Measurements from ENCODE around the gene IL1RL2.

Gene IL1RL2

DNA sequence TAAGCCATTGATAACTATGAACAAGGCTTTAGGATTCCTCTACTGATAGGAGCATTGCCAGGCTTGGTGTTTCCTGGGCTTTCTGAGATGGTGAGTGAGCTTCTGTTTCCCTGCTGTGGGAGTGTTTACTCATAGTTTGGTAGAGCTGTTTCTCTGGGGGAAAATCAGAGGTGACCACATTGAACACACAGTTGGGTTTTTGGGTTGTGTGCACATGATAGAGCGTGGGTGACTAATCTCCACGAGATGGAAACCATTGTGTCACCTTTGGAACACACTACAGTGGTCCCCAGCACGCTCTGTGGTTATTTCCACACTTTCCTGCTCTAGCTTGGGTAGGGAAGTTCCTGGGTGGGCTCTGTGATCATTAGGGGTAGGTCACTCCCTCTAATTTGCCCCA is 38.9 kb upstream of the IL1RL2 start:
- DNase-seq (ENCODE audit: low read depth): no peak
- no peak overlapping the region for H3K4me3 ChIP-seq (ENCODE audit: low read depth, low read length)
- TF ChIP-seq, protein P1, sequence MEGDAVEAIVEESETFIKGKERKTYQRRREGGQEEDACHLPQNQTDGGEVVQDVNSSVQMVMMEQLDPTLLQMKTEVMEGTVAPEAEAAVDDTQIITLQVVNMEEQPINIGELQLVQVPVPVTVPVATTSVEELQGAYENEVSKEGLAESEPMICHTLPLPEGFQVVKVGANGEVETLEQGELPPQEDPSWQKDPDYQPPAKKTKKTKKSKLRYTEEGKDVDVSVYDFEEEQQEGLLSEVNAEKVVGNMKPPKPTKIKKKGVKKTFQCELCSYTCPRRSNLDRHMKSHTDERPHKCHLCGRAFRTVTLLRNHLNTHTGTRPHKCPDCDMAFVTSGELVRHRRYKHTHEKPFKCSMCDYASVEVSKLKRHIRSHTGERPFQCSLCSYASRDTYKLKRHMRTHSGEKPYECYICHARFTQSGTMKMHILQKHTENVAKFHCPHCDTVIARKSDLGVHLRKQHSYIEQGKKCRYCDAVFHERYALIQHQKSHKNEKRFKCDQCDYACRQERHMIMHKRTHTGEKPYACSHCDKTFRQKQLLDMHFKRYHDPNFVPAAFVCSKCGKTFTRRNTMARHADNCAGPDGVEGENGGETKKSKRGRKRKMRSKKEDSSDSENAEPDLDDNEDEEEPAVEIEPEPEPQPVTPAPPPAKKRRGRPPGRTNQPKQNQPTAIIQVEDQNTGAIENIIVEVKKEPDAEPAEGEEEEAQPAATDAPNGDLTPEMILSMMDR (IDR thresholded peaks at IDR 0.05; ENCODE audit: low read depth, low read length, missing control alignments): no peak

DNA sequence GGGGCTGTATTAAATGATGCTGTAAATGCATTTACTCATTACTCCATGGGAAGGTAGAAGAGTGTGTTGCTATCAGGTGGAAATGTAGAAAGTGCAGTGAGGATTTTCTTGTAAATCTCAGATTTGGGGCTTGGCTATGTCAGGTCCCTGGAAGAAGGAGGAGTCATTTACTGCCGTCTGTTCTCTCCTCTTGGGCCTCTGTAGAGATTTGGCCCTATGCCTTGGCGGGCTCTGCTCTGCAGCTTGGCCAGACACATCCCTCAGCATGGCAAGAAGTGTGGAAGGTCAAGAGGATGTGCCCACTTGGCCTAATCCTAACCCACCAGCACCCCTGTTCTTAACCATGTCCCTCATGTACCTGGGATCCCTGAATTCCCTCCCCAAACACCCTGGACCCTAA is 37.6 kb upstream of the IL1RL2 start:
- DNase-seq (ENCODE audit: low read depth): no peak
- no peak overlapping the region for H3K4me3 ChIP-seq (ENCODE audit: low read depth, low read length)
- TF ChIP-seq, protein P1 (IDR thresholded peaks at IDR 0.05; ENCODE audit: low read depth, low read length, missing control alignments): no peak

DNA sequence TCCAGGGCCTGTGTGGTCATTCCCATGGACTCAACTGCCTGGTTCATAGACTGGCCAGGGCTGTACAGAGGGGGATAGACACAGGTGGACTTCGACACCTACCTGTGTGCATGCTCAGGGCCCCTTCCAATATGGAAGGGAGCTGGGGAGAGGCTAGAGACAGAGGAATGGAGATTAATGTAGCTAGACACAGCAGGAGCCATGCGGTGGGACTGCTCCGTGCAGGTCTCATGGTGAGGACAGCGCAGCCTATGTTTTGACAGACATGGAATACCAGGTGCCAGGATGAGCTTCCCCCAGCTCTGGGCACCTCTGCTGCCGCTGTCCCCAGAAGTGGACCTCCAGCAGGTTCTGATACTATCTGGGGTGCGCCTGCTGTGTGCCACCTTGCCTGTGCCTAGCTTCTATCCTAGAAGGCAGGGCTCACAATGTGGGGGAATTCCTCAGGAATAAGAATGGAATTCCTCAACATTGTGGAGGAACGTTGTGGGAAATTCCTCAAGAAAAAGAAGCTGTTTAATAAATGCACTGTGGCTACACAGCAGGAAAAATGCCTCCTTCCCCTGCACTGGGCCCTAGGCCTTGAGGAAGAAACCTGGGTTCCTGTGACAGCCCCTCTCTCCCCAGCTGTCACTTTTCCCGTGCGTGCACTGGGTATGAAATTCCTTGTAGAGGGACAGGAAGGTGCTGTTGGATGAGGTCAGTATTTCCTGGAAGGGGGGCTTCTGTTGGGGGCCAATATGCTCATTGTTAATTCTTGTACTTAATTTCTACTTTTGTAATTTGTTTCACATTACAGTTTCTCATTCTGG is 37.0 kb upstream of the IL1RL2 start:
- TF ChIP-seq, protein P1 (IDR thresholded peaks at IDR 0.05; ENCODE audit: low read depth, low read length, missing control alignments): no peak
- H3K4me3 ChIP-seq (ENCODE audit: low read depth, low read length): no peak overlapping the region
- DNase-seq (ENCODE audit: low read depth): no peak

DNA sequence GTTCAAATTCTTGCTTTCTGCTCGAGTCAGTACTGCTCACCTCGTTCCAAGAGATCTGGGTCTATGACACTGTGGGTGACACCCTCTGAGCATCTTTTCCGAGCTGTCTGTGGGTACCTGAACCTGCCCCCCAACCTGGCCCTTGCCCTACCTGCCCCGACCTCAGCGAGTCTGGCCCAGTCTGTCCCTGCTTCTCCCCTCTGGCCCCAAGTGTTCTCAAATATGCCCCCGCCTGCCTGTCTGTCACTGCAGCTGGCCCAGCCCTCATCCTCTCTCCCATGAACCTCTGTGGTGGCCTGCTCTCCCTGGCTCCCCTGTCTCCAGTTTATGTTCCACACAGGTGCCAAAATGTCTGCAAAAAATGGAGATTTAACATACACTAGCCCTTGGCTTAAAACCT is 32.5 kb upstream of the IL1RL2 start:
- H3K4me3 ChIP-seq (ENCODE audit: low read depth, low read length): no peak overlapping the region
- DNase-seq (ENCODE audit: low read depth): no peak
- TF ChIP-seq, protein P1 (IDR thresholded peaks at IDR 0.05; ENCODE audit: low read depth, low read length, missing control alignments): no peak

DNA sequence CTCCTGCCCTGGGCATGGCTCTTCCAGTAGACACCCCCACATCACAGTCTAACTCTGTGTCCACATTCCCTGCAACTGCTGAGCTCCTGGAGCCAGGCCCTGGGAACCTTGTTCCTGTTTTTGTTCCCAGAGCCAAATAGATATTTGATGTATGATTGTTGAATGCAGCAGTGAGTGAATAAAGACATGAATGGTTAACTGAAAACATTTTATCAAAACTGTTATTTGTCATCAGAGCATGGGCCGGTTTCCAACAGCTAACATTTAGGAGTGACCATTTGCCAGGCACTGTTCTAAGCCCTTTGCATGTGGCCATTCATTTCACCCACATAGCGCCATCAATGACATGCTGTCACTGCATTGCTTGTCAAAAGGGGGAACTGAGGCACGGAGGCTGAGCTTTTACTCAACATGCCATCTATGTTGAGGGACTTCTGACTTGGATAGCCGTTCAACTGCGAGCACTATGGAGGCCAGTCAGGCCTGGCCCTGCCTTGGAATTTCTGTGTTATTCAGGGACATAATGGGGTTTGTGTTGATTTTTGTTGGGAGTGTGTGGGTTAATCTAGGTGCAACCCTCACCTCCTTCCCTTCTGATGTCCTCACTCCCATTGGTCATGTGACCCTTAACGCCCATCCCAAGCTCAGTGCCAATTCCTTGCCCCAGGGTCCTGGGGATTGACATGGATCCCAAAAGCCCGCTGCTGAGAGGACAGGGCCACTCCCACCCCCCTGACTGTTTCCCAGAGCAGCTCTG is 31.7 kb upstream of the IL1RL2 start:
- DNase-seq (ENCODE audit: low read depth): no peak
- H3K4me3 ChIP-seq (ENCODE audit: low read depth, low read length): no peak overlapping the region
- TF ChIP-seq, protein P1 (IDR thresholded peaks at IDR 0.05; ENCODE audit: low read depth, low read length, missing control alignments): no peak

DNA sequence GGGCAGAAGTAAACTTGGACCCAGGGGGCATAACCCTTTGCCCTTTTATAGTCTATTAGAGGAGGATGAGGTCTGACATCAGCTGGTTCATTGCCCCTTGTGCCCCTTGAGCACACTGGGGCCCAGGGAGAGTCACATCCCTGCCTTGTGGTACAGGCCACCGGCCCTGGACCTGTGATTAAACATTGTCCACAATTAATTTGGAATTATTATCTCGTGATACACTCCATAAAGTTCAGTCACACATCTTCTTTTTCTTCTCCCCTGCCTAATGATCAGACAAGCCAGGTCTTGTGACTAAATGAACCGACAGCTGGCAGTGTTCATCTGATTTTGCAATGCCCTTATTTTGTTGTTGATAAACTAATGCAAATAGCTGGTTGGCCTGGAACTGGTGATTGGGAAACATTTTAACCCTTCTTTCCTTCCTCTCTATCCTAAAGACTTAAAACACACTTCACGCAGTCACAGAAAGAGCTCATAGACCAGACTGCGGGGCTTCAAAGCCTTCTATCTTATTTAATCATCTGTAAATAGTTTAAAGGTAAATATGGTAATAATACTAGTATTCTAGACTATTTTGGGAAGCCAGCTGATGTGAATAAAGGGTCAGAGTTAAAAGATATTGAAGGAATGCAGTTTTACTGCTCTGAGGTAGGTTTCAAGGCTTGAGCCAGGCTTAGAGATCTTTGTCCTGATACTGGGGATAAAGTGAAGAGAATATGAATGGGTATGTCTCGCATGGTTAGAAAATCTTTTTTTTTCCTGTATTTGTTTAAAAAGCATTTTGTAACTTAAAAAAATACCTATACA is 30.9 kb upstream of the IL1RL2 start:
- DNase-seq (ENCODE audit: low read depth): no peak
- H3K4me3 ChIP-seq (ENCODE audit: low read depth, low read length): no peak overlapping the region

More for the DNA sequence above, 30.9 kb upstream of the IL1RL2 start:
- TF ChIP-seq, protein P1 (IDR thresholded peaks at IDR 0.05; ENCODE audit: low read depth, low read length, missing control alignments): no peak
